IMR-90 (cell line): ENCODE measurements around the gene UEVLD. TPM values are rescaled to one million over a fixed set of nuclear protein-coding genes. Genes with fewer than 3 reads are reported as not detected.

Source experiments
- ATAC-seq: fragments of 200-7000 bp; cut with Tn5 transposase; 2 replicates; pipeline ENCODE4 v1.9.1; 2020; ENCODE audit warnings: low read depth, mild to moderate bottlenecking, moderate library complexity
- BruUV-seq: library from RNA; stranded (reverse); fragments of 400-500 nt; replicated peaks from 2 replicates; lab custom pipeline; 2021; lab: Mats Ljungman, UMichigan
- CTCF ChIA-PET: fragments of 300-600 bp; formaldehyde crosslinking; extraction: SDS; loops from one replicate; lab custom pipeline; 2021; ENCODE audit warnings: antibody characterized with exemption; lab: Yijun Ruan, JAX
- POLR2A ChIA-PET: fragments of 300-600 bp; sonication (Branson Sonifier 250); formaldehyde crosslinking; loops from one replicate; lab custom pipeline; 2022; ENCODE audit warnings: antibody characterized with exemption; ENCODE audit not compliant: unreplicated experiment; lab: Charles Lee
- DNase-seq: peaks from one replicate; pipeline ENCODE4 v3.0.0; 2013
- H2AFZ ChIP-seq: replicated peaks from 2 replicates; pipeline ENCODE3; 2013; ENCODE audit warnings: low read length, mild to moderate bottlenecking; ENCODE audit not compliant: poor library complexity
- H2AK5ac ChIP-seq: 2 replicates; pipeline ENCODE4 v1.6.1; 2013; ENCODE audit warnings: low read depth, low read length, inconsistent platforms
- H2AK9ac ChIP-seq: replicated peaks from 2 replicates; pipeline ENCODE3; 2013; ENCODE audit warnings: mild to moderate bottlenecking, low read depth, low read length, moderate library complexity; ENCODE audit not compliant: poor library complexity
- H2BK120ac ChIP-seq: 2 replicates; pipeline ENCODE4 v1.6.1; 2013; ENCODE audit warnings: low read depth, low read length, inconsistent platforms
- H2BK15ac ChIP-seq: 3 replicates; pipeline ENCODE4 v1.6.1; 2013; ENCODE audit warnings: low read depth, low read length, inconsistent platforms
- H2BK20ac ChIP-seq: 2 replicates; pipeline ENCODE4 v1.6.1; 2013; ENCODE audit warnings: low read depth, mild to moderate bottlenecking, inconsistent platforms, low read length, moderate library complexity
- H2BK5ac ChIP-seq: 2 replicates; pipeline ENCODE4 v1.6.1; 2013; ENCODE audit warnings: mild to moderate bottlenecking, low read depth, low read length, inconsistent platforms; ENCODE audit not compliant: poor library complexity, severe bottlenecking
- H3K14ac ChIP-seq: replicated peaks from 2 replicates; pipeline ENCODE4 v1.6.1; 2013; ENCODE audit warnings: low read depth, low read length, inconsistent platforms
- H3K18ac ChIP-seq: 2 replicates; pipeline ENCODE4 v1.6.1; 2013; ENCODE audit warnings: low read depth, low read length, control low read depth
- H3K23ac ChIP-seq: 2 replicates; pipeline ENCODE4 v1.6.1; 2013; ENCODE audit warnings: low read depth, low read length, inconsistent platforms
- H3K27ac ChIP-seq: 2 replicates; pipeline ENCODE4 v1.5.1; 2013; ENCODE audit warnings: mild to moderate bottlenecking, control low read depth, low read length; ENCODE audit not compliant: insufficient read depth
- H3K27me3 ChIP-seq: 2 replicates; pipeline ENCODE4 v1.6.1; 2013; ENCODE audit warnings: low read length; ENCODE audit not compliant: control insufficient read depth, insufficient read depth
- H3K36me3 ChIP-seq: 2 replicates; pipeline ENCODE4 v1.6.1; 2013; ENCODE audit warnings: low read length, mixed read lengths; ENCODE audit not compliant: control insufficient read depth, insufficient read depth
- H3K4ac ChIP-seq: 2 replicates; pipeline ENCODE4 v1.6.1; 2013; ENCODE audit warnings: low read depth, low read length, inconsistent platforms
- H3K4me1 ChIP-seq: 2 replicates; pipeline ENCODE4 v1.6.1; 2013; ENCODE audit warnings: low read length, mixed read lengths; ENCODE audit not compliant: control insufficient read depth, insufficient read depth
- H3K4me2 ChIP-seq: 2 replicates; pipeline ENCODE4 v1.6.1; 2013; ENCODE audit warnings: low read depth, mild to moderate bottlenecking, control low read depth, low read length, moderate library complexity
- H3K4me3 ChIP-seq: 2 replicates; pipeline ENCODE4 v1.5.1; 2013; ENCODE audit warnings: low read depth, mild to moderate bottlenecking, control low read depth, low read length, moderate library complexity; ENCODE audit not compliant: insufficient read depth
- H3K56ac ChIP-seq: 2 replicates; pipeline ENCODE4 v1.6.1; 2013; ENCODE audit warnings: low read length, inconsistent platforms; ENCODE audit not compliant: insufficient read depth; ENCODE audit errors: extremely low read depth
- H3K79me1 ChIP-seq, 2 experiments: 2 replicates each; pipeline ENCODE4 v1.6.1; 2013; ENCODE audit warnings: low read length in 2 of 2, inconsistent platforms in 1 of 2, low read depth in 1 of 2
- H3K9ac ChIP-seq: 2 replicates; pipeline ENCODE4 v1.6.1; 2013; ENCODE audit warnings: low read depth, low read length, control low read depth
- H3K9me1 ChIP-seq: 2 replicates; pipeline ENCODE4 v1.6.1; 2013; ENCODE audit warnings: low read length, inconsistent platforms; ENCODE audit not compliant: insufficient read depth
- H3K9me3 ChIP-seq: 2 replicates; pipeline ENCODE4 v1.6.1; 2013; ENCODE audit warnings: low read length; ENCODE audit not compliant: control insufficient read depth, insufficient read depth
- H4K20me1 ChIP-seq: 2 replicates; pipeline ENCODE4 v1.6.1; 2013; ENCODE audit warnings: low read length, inconsistent platforms; ENCODE audit not compliant: insufficient read depth
- H4K5ac ChIP-seq: 2 replicates; pipeline ENCODE4 v1.6.1; 2013; ENCODE audit warnings: mild to moderate bottlenecking, low read depth, low read length, control low read depth
- H4K8ac ChIP-seq, 2 experiments: 2 replicates each; pipeline ENCODE4 v1.6.1; 2013; ENCODE audit warnings: low read depth in 2 of 2, low read length in 2 of 2, control low read depth in 1 of 2, inconsistent platforms in 1 of 2
- H4K91ac ChIP-seq: 2 replicates; pipeline ENCODE4 v1.6.1; 2013; ENCODE audit warnings: low read depth, low read length, inconsistent platforms; ENCODE audit not compliant: insufficient read depth
- BHLHE40 ChIP-seq: fragments of 150-350 bp; IDR thresholded peaks from 2 replicates; pipeline ENCODE4 v1.6.1; 2016; ENCODE audit warnings: mild to moderate bottlenecking, low read depth, low read length
- CEBPB ChIP-seq: IDR thresholded peaks from 2 replicates; pipeline ENCODE4 v1.6.1; 2012; ENCODE audit warnings: low read depth, low read length, improper control_type of control experiment
- CHD1 ChIP-seq: IDR thresholded peaks from 2 replicates; pipeline ENCODE4 v1.6.1; 2012; ENCODE audit warnings: low read depth, low read length, improper control_type of control experiment
- FOS ChIP-seq: fragments of 150-350 bp; IDR thresholded peaks from 2 replicates; pipeline ENCODE4 v1.6.1; 2016; ENCODE audit warnings: low read depth, low read length
- MAFK ChIP-seq: IDR thresholded peaks from 2 replicates; pipeline ENCODE4 v1.6.1; 2012; ENCODE audit warnings: low read depth, low read length, improper control_type of control experiment
- MAZ ChIP-seq: IDR thresholded peaks from 2 replicates; pipeline ENCODE4 v1.6.1; 2012; ENCODE audit warnings: low read depth, mild to moderate bottlenecking, low read length, improper control_type of control experiment, moderate library complexity, borderline replicate concordance
- MXI1 ChIP-seq: IDR thresholded peaks from 2 replicates; pipeline ENCODE4 v1.6.1; 2012; ENCODE audit warnings: low read depth, mild to moderate bottlenecking, low read length, moderate library complexity, borderline replicate concordance
- NFE2L2 ChIP-seq: fragments of 150-350 bp; IDR thresholded peaks from 2 replicates; pipeline ENCODE4 v1.6.1; 2016; ENCODE audit warnings: low read depth, mild to moderate bottlenecking, low read length
- POLR2A ChIP-seq: IDR thresholded peaks from 2 replicates; pipeline ENCODE4 v1.6.1; 2012; ENCODE audit warnings: mild to moderate bottlenecking, low read depth, low read length
- RCOR1 ChIP-seq: IDR thresholded peaks from 2 replicates; pipeline ENCODE4 v1.6.1; 2012; ENCODE audit warnings: mild to moderate bottlenecking, low read length, improper control_type of control experiment; ENCODE audit not compliant: insufficient replicate concordance
- RFX5 ChIP-seq: IDR thresholded peaks from 2 replicates; pipeline ENCODE4 v1.8.0; 2012; ENCODE audit warnings: low read depth, mild to moderate bottlenecking, low read length, moderate library complexity
- SMC3 ChIP-seq: fragments of 150-350 bp; IDR thresholded peaks from 2 replicates; pipeline ENCODE4 v1.6.1; 2016; ENCODE audit warnings: low read depth, mild to moderate bottlenecking, antibody characterized with exemption, low read length, moderate library complexity
- USF2 ChIP-seq: fragments of 150-350 bp; IDR thresholded peaks from 2 replicates; pipeline ENCODE4 v1.6.1; 2017; ENCODE audit warnings: mild to moderate bottlenecking, antibody characterized with exemption, low read length, low read depth
- dilution Hi-C: fragments of 300-500 bp; cut with HindIII; formaldehyde crosslinking; loops from one replicate; pipeline ENCODE4 v1.14.3; 2018; ENCODE audit warnings: low sequenced_read_pairs; ENCODE audit not compliant: unreplicated experiment
- in situ Hi-C: fragments of 300-500 bp; cut with MboI; formaldehyde crosslinking; loops from 3 replicates; pipeline ENCODE4 v1.14.3; 2019; ENCODE audit warnings: low sequenced_read_pairs, inconsistent platforms, mixed read lengths
- intact Hi-C: fragments of 100-400 bp; cut with micrococcal nuclease; formaldehyde crosslinking; loops from 2 replicates; pipeline ENCODE4 v1.10.0; 2022
- polyA plus RNA-seq, 3 experiments: library from polyadenylated mRNA; depleted of rRNA; stranded (reverse); fragments of >200 nt; gene quantifications; 2 replicates each; pipeline ENCODE4 v1.2.3, GENCODE V29; 2012; ENCODE audit warnings: low replicate concordance in 1 of 3
- total RNA-seq: library from RNA; depleted of rRNA; stranded (reverse); fragments of >200 nt; gene quantifications from 2 replicates; pipeline ENCODE4 v1.2.3, GENCODE V29; 2012
- TF ChIP-seq, protein P1 (sequence below): conservative IDR thresholded peaks from 2 replicates; pipeline ENCODE4 v1.5.1; 2012; ENCODE audit warnings: mild to moderate bottlenecking, low read depth, low read length, improper control_type of control experiment

UEVLD gene
- total and polyA plus RNA-seq, 2 of the 4 experiments (the other 2 are of a cell fraction) = 13.8 to 29.2 TPM

DNA sequence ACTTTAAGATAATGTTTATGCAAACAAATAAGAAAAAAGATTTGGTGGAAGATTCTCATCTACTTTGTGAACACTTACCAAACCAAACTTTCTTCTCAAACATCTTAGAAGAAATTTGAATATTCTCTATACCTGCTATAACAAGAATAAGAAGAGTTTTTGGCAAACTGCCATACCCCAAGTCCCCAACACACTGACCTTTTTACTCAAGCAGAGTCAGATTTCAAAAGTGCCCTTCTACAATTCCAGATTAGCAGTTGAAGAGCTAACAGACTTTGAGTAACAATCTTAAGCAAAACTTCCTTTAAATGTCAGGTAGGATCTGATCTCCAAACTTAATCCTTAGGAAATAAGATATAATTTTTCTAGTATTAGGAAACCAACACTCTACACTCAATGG is 95.6 kb downstream of the UEVLD start:
- Histone ChIP-seq H3K36me3 (peaks cover 21% of the 10 kb centered on the region), H3K9me1 (no peaks in the 10 kb centered on the region; the same call in 1 of the 2 replicates), H4K5ac (no peak overlapping the region), H3K14ac (no peak overlapping the region), H3K4me3 (no peak overlapping the region), H2BK120ac (no peak overlapping the region), H3K9ac (no peak overlapping the region), H4K8ac (no peak overlapping the region), H3K4ac (no peak overlapping the region), H2BK20ac (no peak overlapping the region), H3K18ac (no peak overlapping the region), H3K56ac (no peak overlapping the region), H4K20me1 (no peaks in the 10 kb centered on the region; the same call in 1 of the 2 replicates), H2AK5ac (no peak overlapping the region), H3K79me1 (peaks cover 9% of the 10 kb centered on the region in 2 experiments), H3K4me2 (no peak overlapping the region), H4K91ac (no peak overlapping the region), H2AK9ac (no peak overlapping the region), H2AFZ (no peak overlapping the region), H3K27me3 (no peaks in the 10 kb centered on the region), H2BK5ac (no peak overlapping the region), H3K4me1 (peaks cover 2% of the 10 kb centered on the region; the same call in 1 of the 2 replicates), H3K23ac (no peak overlapping the region), H3K27ac (no peak overlapping the region), H2BK15ac (no peak overlapping the region), H3K9me3 (no peaks in the 10 kb centered on the region)
- POLR2A ChIA-PET = no interaction called here
- no TSS peak for BruUV-seq
- in situ Hi-C loops (no loop called here), dilution Hi-C loops (no loop called here), intact Hi-C loops (no loop called here)
- no peak for ATAC-seq
- no peak for TF ChIP-seq SMC3
- TF ChIP-seq MAFK = no peak
- TF ChIP-seq MAZ = no peak
- TF ChIP-seq POLR2A = no peak
- no peak for TF ChIP-seq CHD1
- no peak for TF ChIP-seq CEBPB
- no peak for TF ChIP-seq RFX5
- TF ChIP-seq, protein P1, sequence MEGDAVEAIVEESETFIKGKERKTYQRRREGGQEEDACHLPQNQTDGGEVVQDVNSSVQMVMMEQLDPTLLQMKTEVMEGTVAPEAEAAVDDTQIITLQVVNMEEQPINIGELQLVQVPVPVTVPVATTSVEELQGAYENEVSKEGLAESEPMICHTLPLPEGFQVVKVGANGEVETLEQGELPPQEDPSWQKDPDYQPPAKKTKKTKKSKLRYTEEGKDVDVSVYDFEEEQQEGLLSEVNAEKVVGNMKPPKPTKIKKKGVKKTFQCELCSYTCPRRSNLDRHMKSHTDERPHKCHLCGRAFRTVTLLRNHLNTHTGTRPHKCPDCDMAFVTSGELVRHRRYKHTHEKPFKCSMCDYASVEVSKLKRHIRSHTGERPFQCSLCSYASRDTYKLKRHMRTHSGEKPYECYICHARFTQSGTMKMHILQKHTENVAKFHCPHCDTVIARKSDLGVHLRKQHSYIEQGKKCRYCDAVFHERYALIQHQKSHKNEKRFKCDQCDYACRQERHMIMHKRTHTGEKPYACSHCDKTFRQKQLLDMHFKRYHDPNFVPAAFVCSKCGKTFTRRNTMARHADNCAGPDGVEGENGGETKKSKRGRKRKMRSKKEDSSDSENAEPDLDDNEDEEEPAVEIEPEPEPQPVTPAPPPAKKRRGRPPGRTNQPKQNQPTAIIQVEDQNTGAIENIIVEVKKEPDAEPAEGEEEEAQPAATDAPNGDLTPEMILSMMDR = no peak
- no peak for TF ChIP-seq NFE2L2
- no peak for TF ChIP-seq RCOR1
- TF ChIP-seq BHLHE40 = no peak
- TF ChIP-seq USF2 = no peak
- TF ChIP-seq FOS = no peak
- no peak for TF ChIP-seq MXI1
- no peak for DNase-seq
- CTCF ChIA-PET = no interaction called here
